Stimulated activated CD4-positive, alpha-beta T cell treated with anti-CD3 and anti-CD28 coated beads, TNF-alpha, amount 100 ng/mL, for 48 hours (primary cell): ENCODE results near the gene FDX1.

Experiments
- DNase-seq, 3 donors: peaks; one replicate each; pipeline ENCODE4 v3.0.0-alpha.2; 2020; ENCODE audit warnings: low read depth in 3 of 3

The FDX1 gene

GRCh38 chr11:110431051-110431672 lies 1.4 kb downstream of the FDX1 start:
- no peak for DNase-seq

- no peak for DNase-seq
These were observed 1.9 kb downstream of the FDX1 start for GRCh38 chr11:110431674-110432073.

- no peak for DNase-seq
These were observed 3.1 kb downstream of the FDX1 start for GRCh38 chr11:110432713-110433392.

- no peak for DNase-seq
These were observed 3.9 kb downstream of the FDX1 start for GRCh38 chr11:110433393-110434333.

- no peak for DNase-seq
These were observed 5.4 kb downstream of the FDX1 start for GRCh38 chr11:110434952-110435779.

GRCh38 chr11:110435780-110436717 lies 6.3 kb downstream of the FDX1 start:
- no peak for DNase-seq

- no peak for DNase-seq
These were observed 8.3 kb downstream of the FDX1 start for GRCh38 chr11:110438017-110438416.

GRCh38 chr11:110445437-110445836 lies 15.7 kb downstream of the FDX1 start:
- no peak for DNase-seq

- no peak for DNase-seq
These were observed 16.3 kb downstream of the FDX1 start for GRCh38 chr11:110446061-110446460.

- DNase-seq = no peak
These were observed 16.8 kb downstream of the FDX1 start for GRCh38 chr11:110446594-110446993.

- DNase-seq = no peak
These were observed 17.6 kb downstream of the FDX1 start for GRCh38 chr11:110447343-110447742.

GRCh38 chr11:110447897-110448745 lies 18.4 kb downstream of the FDX1 start:
- DNase-seq = no peak

GRCh38 chr11:110450246-110450645 lies 20.5 kb downstream of the FDX1 start:
- DNase-seq = no peak

- no peak for DNase-seq
These were observed 23.0 kb downstream of the FDX1 start for GRCh38 chr11:110452720-110453119.

- no peak for DNase-seq
These were observed 24.1 kb downstream of the FDX1 start for GRCh38 chr11:110453684-110454354.

GRCh38 chr11:110454609-110455008 lies 24.9 kb downstream of the FDX1 start:
- no peak for DNase-seq

- DNase-seq = no peak
These were observed 26.0 kb downstream of the FDX1 start for GRCh38 chr11:110455718-110456117.

- peak in 1 of 3 donors; percentile 9 for DNase-seq
These were observed 33.4 kb downstream of the FDX1 start for GRCh38 chr11:110463153-110463552.

- no peak for DNase-seq
These were observed 35.5 kb downstream of the FDX1 start for GRCh38 chr11:110465231-110465630.
